Endothelial cell of umbilical vein (primary cell): ENCODE results near the gene LPCAT3. TPM values are rescaled to one million over a fixed set of nuclear protein-coding genes. Genes with fewer than 3 reads are reported as not detected.

ENCODE experiments used
- BruUV-seq: library from RNA; stranded (reverse); fragments of 400-500 nt; replicated peaks from 2 replicates; lab custom pipeline; 2021; lab: Mats Ljungman, UMichigan
- CTCF ChIA-PET: fragments of 300-600, 350-600 bp; sonication (Branson Sonifier 250); formaldehyde crosslinking; loops from one replicate; lab custom pipeline; 2021; ENCODE audit warnings: antibody characterized with exemption, inconsistent platforms; lab: Charles Lee
- POLR2A ChIA-PET: fragments of 300-600, 350-600 bp; sonication (Branson Sonifier 250); formaldehyde crosslinking; loops from one replicate; lab custom pipeline; 2021; ENCODE audit warnings: antibody characterized with exemption, inconsistent platforms; lab: Charles Lee
- DNase-seq: peaks from one replicate; pipeline ENCODE4 v3.0.0-alpha.2; 2011; ENCODE audit warnings: low read depth, low spot score
- FAIRE-seq: peaks from 2 replicates; lab custom pipeline; 2011; peaks lifted over from hg19 to GRCh38; lab: Jason Lieb, UNC
- H2AFZ ChIP-seq: 2 replicates; pipeline ENCODE4 v1.6.0; 2012; ENCODE audit warnings: low read depth, low read length, control low read depth, inconsistent platforms
- H3K27ac ChIP-seq: 2 replicates; pipeline ENCODE4 v1.5.1; 2011; ENCODE audit warnings: low read depth, mild to moderate bottlenecking, control low read depth, low read length, moderate library complexity; ENCODE audit not compliant: insufficient read depth
- H3K27me3 ChIP-seq, 2 experiments: 2 replicates each; pipeline versions ENCODE4 v1.6.0 to v1.6.1; 2011; ENCODE audit warnings: low read length in 2 of 2, mixed read lengths in 1 of 2; ENCODE audit not compliant: control insufficient read depth in 2 of 2, insufficient read depth in 2 of 2
- H3K36me3 ChIP-seq, 2 experiments: 2 replicates in 1 of 2; 3 replicates in 1 of 2; pipeline ENCODE4 v1.5.1; 2011; ENCODE audit warnings: low read length in 2 of 2, mild to moderate bottlenecking in 1 of 2, moderate library complexity in 1 of 2; ENCODE audit not compliant: control insufficient read depth in 2 of 2, insufficient read depth in 2 of 2; ENCODE audit errors: extremely low read depth in 1 of 2
- H3K4me1 ChIP-seq: 3 replicates; pipeline ENCODE4 v1.5.1; 2011; ENCODE audit warnings: mild to moderate bottlenecking, low read length; ENCODE audit not compliant: control insufficient read depth, insufficient read depth; ENCODE audit errors: extremely low read depth
- H3K4me2 ChIP-seq: 2 replicates; pipeline ENCODE4 v1.6.1; 2011; ENCODE audit warnings: low read length, control low read depth, mixed read lengths; ENCODE audit not compliant: insufficient read depth
- H3K4me3 ChIP-seq, 3 experiments: fragments of 200-600 bp in 1 of 3; sonication (generic), shearing (Covaris generic) in 1 of 3; replicated peaks in 1 of 3; 2 replicates each; pipeline ENCODE4 v1.5.1; 2011 to 2016; ENCODE audit warnings: control low read depth in 3 of 3, low read length in 3 of 3, mild to moderate bottlenecking in 2 of 3, inconsistent platforms in 1 of 3, low read depth in 1 of 3, moderate library complexity in 1 of 3; ENCODE audit not compliant: insufficient read depth in 1 of 3
- H3K79me2 ChIP-seq: 2 replicates; pipeline ENCODE4 v1.6.0; 2012; ENCODE audit warnings: low read length, inconsistent platforms; ENCODE audit not compliant: control insufficient read depth, insufficient read depth
- H3K9ac ChIP-seq: replicated peaks from 2 replicates; pipeline ENCODE3; 2011; ENCODE audit warnings: low read length, control low read depth; ENCODE audit not compliant: insufficient read depth; ENCODE audit errors: extremely low read depth
- H3K9me1 ChIP-seq: replicated peaks from 3 replicates; pipeline ENCODE4 v1.6.0; 2011; ENCODE audit warnings: mild to moderate bottlenecking, low read length; ENCODE audit not compliant: control insufficient read depth, insufficient read depth; ENCODE audit errors: extremely low read depth
- H3K9me3 ChIP-seq: replicated peaks from 2 replicates; pipeline ENCODE4 v1.5.1; 2012; ENCODE audit warnings: low read length, inconsistent platforms; ENCODE audit not compliant: control insufficient read depth, insufficient read depth
- H4K20me1 ChIP-seq: replicated peaks from 2 replicates; pipeline ENCODE3; 2011; ENCODE audit warnings: mild to moderate bottlenecking, low read length; ENCODE audit not compliant: control insufficient read depth, insufficient read depth; ENCODE audit errors: extremely low read depth
- CTCF ChIP-seq, 2 donors: IDR thresholded peaks; 1 replicate in 1 of 2; 2 replicates in 1 of 2; pipeline ENCODE4 v1.5.1; 2011; ENCODE audit warnings: low read length in 2 of 2, mild to moderate bottlenecking in 2 of 2, moderate library complexity in 2 of 2, control low read depth in 1 of 2, inconsistent platforms in 1 of 2, low read depth in 1 of 2; ENCODE audit not compliant: insufficient read depth in 1 of 2; ENCODE audit errors: extremely low read depth in 1 of 2
- EZH2 ChIP-seq: IDR thresholded peaks from 2 replicates; pipeline ENCODE4 v1.6.1; 2012; ENCODE audit warnings: borderline replicate concordance, low read depth, mild to moderate bottlenecking, moderate library complexity, low read length, inconsistent platforms; ENCODE audit not compliant: severe bottlenecking
- FOS ChIP-seq: IDR thresholded peaks from 2 replicates; pipeline ENCODE4 v1.6.1; 2011; ENCODE audit warnings: mild to moderate bottlenecking, low read length, moderate library complexity, borderline replicate concordance; ENCODE audit not compliant: insufficient read depth
- GATA2 ChIP-seq: IDR thresholded peaks from 2 replicates; pipeline ENCODE4 v1.7.0; 2011; ENCODE audit warnings: low read depth, mild to moderate bottlenecking, moderate library complexity, mixed read lengths, low read length; ENCODE audit not compliant: insufficient read length, insufficient read depth
- JUN ChIP-seq: IDR thresholded peaks from 2 replicates; pipeline ENCODE4 v1.6.1; 2011; ENCODE audit warnings: borderline replicate concordance, low read depth; ENCODE audit not compliant: insufficient read length, insufficient read depth
- MAX ChIP-seq: IDR thresholded peaks from 2 replicates; pipeline ENCODE4 v1.6.1; 2011; ENCODE audit not compliant: insufficient read depth, insufficient read length
- MYC ChIP-seq: IDR thresholded peaks from one replicate; pipeline ENCODE4 v1.6.1; 2011; ENCODE audit warnings: mild to moderate bottlenecking, low read depth, low read length
- POLR2A ChIP-seq: IDR thresholded peaks from 2 replicates; pipeline ENCODE4 v1.6.1; 2012; ENCODE audit warnings: low read depth, mild to moderate bottlenecking, control low read depth, low read length
- POLR2AphosphoS5 ChIP-seq: IDR thresholded peaks from 2 replicates; pipeline ENCODE4 v1.6.1; 2012; ENCODE audit warnings: low read depth, mild to moderate bottlenecking, control low read depth, low read length, moderate library complexity; ENCODE audit not compliant: insufficient read depth
- dilution Hi-C: fragments of 300-500 bp; cut with MboI; formaldehyde crosslinking; loops from one replicate; pipeline ENCODE4 v1.15.0; 2019; ENCODE audit warnings: low sequenced_read_pairs; ENCODE audit not compliant: extremely low pct_ligation_motif_present
- intact Hi-C: fragments of 100-400 bp; cut with micrococcal nuclease; formaldehyde crosslinking; loops from one replicate; pipeline ENCODE4 v1.10.0; 2022
- polyA plus RNA-seq, 4 experiments: library from polyadenylated mRNA; depleted of rRNA in 3 of 4; stranded (reverse) in 3 of 4; unstranded in 1 of 4; fragments of >200 nt; gene quantifications; 2 replicates each; pipeline versions ENCODE4 v1.2.1 to v1.2.3, GENCODE V29; 2011 to 2012; ENCODE audit warnings: missing spikeins in 1 of 4
- total RNA-seq: library from RNA; stranded (reverse); gene quantifications from 2 replicates; pipeline ENCODE4 v1.2.3, GENCODE V29; 2021

LPCAT3 gene
- total and polyA plus RNA-seq, 2 donors (not counting 3 experiments of a cell fraction or from before 2014, with no cell fraction given), result 29.5 to 36.0 TPM

DNA sequence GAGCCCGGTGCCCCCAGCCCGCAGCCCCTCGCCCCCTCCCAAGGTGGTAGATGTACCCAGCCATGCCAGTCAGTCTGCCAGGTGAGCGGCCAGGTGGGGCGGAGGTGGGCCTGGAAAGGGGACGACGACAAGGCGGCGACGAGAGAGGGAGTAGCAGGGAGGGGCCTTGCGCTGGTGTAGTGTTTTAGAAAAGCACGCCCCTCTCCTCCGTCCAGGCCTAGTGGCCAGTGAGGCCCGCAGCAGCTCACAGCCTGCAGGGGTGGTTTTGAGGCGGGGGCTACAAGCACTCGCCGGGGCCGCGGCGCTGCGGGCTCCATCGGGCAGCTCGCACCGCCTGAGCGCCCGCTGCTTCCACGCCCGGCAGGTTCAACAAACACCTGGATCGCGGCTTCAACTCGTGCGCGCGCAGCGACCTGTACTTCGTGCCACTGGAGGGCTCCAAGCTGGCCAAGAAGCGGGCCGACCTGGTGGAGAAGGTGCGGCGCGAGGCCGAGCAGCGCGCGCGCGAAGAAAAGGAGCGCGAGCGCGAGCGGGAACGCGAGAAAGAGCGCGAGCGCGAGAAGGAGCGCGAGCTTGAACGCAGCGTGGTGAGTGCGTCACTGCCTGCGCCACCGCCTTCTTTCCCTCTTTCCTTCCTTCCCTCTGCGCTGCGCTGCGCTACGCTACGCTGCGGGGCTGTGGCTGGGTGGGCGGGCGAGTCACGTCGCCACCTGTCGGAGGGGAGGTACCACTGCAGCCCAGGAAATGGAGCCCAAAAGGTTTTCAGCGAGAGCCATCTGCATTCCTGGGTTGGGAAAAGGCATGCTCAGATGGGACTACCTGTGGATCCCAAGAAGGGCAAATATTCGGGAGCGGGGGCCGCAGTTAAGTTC is 80.6 kb downstream of the LPCAT3 start:
- peak overlapping the region; percentile 34 for H3K4me2 ChIP-seq
- ChIA-PET POLR2A (interaction anchor here (1.4 to 2.8 kb wide), 2 partner anchors 9 to 12 kb away, joined by 4 to 16 read pairs; no protein-coding TSS in a partner anchor), CTCF (interaction anchor here (0.5 to 5.3 kb wide), 15 partner anchors 9 to 172 kb away, joined by 3 to 94 read pairs (median 6); partner anchors contain the start of genes ATN1, EMG1, ENO2 and PHB2)
- H3K9me1 ChIP-seq, result no peaks in the 10 kb centered on the region
- FAIRE-seq (peak; percentile 99), DNase-seq (peak; percentile 96)
- peaks cover 8% of the 10 kb centered on the region for H3K79me2 ChIP-seq
- BruUV-seq, result TSS peak; percentile 62
- H3K27ac ChIP-seq, result peak overlapping the region; percentile 41
- no peaks in the 10 kb centered on the region for H3K27me3 ChIP-seq
- H3K9ac ChIP-seq, result peak overlapping the region; percentile 59
- H3K9me3 ChIP-seq, result no peaks in the 10 kb centered on the region
- no peak overlapping the region for H2AFZ ChIP-seq
- TF ChIP-seq POLR2A (peak; percentile 94), MYC (peak; percentile 86), POLR2AphosphoS5 (peak; percentile 97), JUN (no peak), EZH2 (no peak), GATA2 (no peak), CTCF (IDR thresholded peaks at IDR 0.05; ENCODE audit: extremely low read depth in 1 of 2, insufficient read depth in 1 of 2, low read depth in 1 of 2, low read length in 2 of 2) (peak; percentile 90 to 98), MAX (peak; percentile 84), FOS (peak; percentile 33)
- peaks cover 21% of the 10 kb centered on the region for H3K4me1 ChIP-seq
- peak overlapping the region in 2 of 3 experiments; percentile 15 to 51 for H3K4me3 ChIP-seq
- no peaks in the 10 kb centered on the region for H4K20me1 ChIP-seq
- intact Hi-C loops (loop anchor here (1.0 kb wide), 3 partner anchors 13 to 68 kb away; partner anchors contain the start of genes EMG1 and PHB2), dilution Hi-C loops (no loop called here)
- peaks cover 3 to 36% of the 10 kb centered on the region in 2 experiments for H3K36me3 ChIP-seq
